GDM1 (cell line): Measurements from ENCODE around the gene NTMT1.

ENCODE experiments used
- DNase-seq: peaks from one replicate; lab custom pipeline; 2025; lab: John Stamatoyannopoulos, UW

The NTMT1 gene

GRCh38 chr9:129678844-129679243 is 52.9 kb downstream of the NTMT1 start:
- no peak for DNase-seq

GRCh38 chr9:129679537-129679936 is 53.6 kb downstream of the NTMT1 start:
- DNase-seq, result no peak

- DNase-seq, result no peak
Measured at GRCh38 chr9:129681924-129682323, 56.0 kb downstream of the NTMT1 start.

GRCh38 chr9:129682381-129682780 is 56.4 kb downstream of the NTMT1 start:
- no peak for DNase-seq

- DNase-seq, result no peak
Measured at GRCh38 chr9:129685220-129685932, 59.4 kb downstream of the NTMT1 start.
